ENCODE results near the gene SUN1. TPM values are rescaled to one million over a fixed set of nuclear protein-coding genes. Genes with fewer than 3 reads are reported as not detected.

SUN1 gene
- polyA plus RNA-seq, 3 donors = 44.2 to 154 (median 51.5) TPM

DNA sequence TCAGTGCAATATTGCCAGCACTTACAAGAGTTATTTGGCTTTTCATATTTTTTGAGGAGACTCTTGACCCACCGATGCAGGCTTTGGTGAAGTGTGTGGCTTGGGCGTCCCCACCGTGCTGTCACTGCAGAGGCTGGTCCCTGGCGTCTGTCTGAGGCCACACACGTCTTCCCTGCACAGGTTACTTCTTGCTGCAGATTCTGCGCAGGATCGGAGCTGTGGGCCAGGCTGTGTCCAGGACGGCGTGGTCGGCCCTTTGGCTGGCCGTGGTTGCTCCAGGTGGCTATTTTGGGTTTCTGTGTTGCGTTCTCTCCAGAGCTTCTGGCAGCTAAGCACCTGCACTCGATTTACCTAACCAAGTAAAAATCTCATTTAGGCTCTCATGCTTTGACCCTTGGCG lies 18.9 kb downstream of the SUN1 start:
- Mint-ChIP-seq H3K36me3 (peaks cover 77 to 86% of the 10 kb centered on the region in 2 donors), H3K4me3 (no peak overlapping the region), H3K27ac (no peak overlapping the region), H3K4me1 (no peaks in the 10 kb centered on the region), H3K9me3 (peaks cover 2 to 17% (median 13%) of the 10 kb centered on the region in 7 donors), H3K27me3 (ENCODE audit: low read depth in 3 of 3) (no peaks in the 10 kb centered on the region)
- Histone ChIP-seq H3K9ac (ENCODE audit: insufficient read depth, low read length, poor library complexity, severe bottlenecking) (no peak overlapping the region), H3K36me3 (replicated peaks in 1 of 2; ENCODE audit: control insufficient read depth in 1 of 2, insufficient read depth in 2 of 2, low read length in 2 of 2) (peaks cover 64 to 83% of the 10 kb centered on the region in 2 donors), H3K4me1 (ENCODE audit: control insufficient read depth in 1 of 2, insufficient read depth in 2 of 2, low read length in 2 of 2) (no peaks in the 10 kb centered on the region), H3K27ac (ENCODE audit: low read depth in 1 of 2, low read length in 2 of 2) (no peak overlapping the region), H3K79me2 (ENCODE audit: insufficient read depth, low read length) (no peaks in the 10 kb centered on the region), H3K4me2 (replicated peaks; ENCODE audit: extremely low read depth, low read length, poor library complexity, severe bottlenecking) (no peak overlapping the region), H4K20me1 (ENCODE audit: insufficient read depth, low read length) (no peaks in the 10 kb centered on the region), H3K27me3 (ENCODE audit: control insufficient read depth in 2 of 2, insufficient read depth in 2 of 2, low read length in 2 of 2) (no peaks in the 10 kb centered on the region), H3K4me3 (replicated peaks in 1 of 3; ENCODE audit: low read depth in 2 of 3, low read length in 3 of 3) (no peak overlapping the region), H3K9me3 (replicated peaks in 1 of 2; ENCODE audit: control insufficient read depth in 1 of 2, insufficient read depth in 1 of 2, low read length in 2 of 2) (peaks cover 3 to 20% of the 10 kb centered on the region in 2 donors), H2AFZ (ENCODE audit: insufficient read depth, low read depth, low read length, poor library complexity, severe bottlenecking) (no peak overlapping the region)
- intact Hi-C loops (cut with micrococcal nuclease) = no loop called here
- DNase-seq = no peak
- WGBS (ENCODE audit: insufficient coverage) = 92% methylated on average over 13 of the region's 14 CpGs
- TF ChIP-seq, protein P1, sequence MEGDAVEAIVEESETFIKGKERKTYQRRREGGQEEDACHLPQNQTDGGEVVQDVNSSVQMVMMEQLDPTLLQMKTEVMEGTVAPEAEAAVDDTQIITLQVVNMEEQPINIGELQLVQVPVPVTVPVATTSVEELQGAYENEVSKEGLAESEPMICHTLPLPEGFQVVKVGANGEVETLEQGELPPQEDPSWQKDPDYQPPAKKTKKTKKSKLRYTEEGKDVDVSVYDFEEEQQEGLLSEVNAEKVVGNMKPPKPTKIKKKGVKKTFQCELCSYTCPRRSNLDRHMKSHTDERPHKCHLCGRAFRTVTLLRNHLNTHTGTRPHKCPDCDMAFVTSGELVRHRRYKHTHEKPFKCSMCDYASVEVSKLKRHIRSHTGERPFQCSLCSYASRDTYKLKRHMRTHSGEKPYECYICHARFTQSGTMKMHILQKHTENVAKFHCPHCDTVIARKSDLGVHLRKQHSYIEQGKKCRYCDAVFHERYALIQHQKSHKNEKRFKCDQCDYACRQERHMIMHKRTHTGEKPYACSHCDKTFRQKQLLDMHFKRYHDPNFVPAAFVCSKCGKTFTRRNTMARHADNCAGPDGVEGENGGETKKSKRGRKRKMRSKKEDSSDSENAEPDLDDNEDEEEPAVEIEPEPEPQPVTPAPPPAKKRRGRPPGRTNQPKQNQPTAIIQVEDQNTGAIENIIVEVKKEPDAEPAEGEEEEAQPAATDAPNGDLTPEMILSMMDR (IDR thresholded peaks at IDR 0.05) = no peak

DNA sequence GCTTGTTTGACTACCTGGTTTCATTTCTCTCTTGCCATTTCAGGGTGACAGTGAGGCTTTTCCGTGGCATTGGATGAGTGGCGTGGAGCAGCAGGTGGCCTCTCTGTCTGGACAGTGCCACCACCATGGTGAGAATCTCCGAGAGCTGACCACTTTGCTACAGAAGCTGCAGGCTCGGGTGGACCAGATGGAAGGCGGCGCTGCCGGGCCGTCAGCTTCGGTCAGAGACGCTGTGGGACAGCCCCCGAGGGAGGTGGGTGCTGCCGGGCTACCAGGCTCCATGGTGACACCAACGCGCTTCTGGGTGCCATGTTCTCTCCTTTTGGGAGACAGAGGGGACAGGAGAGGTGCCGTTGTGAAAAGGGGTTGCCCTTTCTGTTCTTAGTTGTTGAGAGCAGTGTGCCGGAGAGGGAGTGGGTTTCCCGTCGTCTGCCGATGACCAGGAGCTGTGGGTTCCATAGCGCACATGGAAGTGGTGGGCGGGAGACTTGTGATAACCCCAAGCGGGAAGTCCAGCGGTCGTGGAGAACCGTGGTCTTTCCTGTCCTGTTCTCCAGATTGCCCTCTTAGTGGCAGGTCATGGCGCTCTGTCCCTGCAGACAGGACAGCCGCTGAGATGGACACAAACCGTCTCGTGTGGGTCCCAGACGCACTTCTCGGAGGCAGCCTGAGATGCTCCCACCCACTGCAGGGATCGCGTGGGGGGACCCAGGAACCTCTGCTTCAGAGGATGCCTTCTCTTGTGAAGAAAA lies 21.3 kb downstream of the SUN1 start:
- TF ChIP-seq, protein P1 (IDR thresholded peaks at IDR 0.05) = no peak
- no peak overlapping the region for H3K4me3 Mint-ChIP-seq
- no peak overlapping the region for H3K4me3 ChIP-seq (replicated peaks in 1 of 3; ENCODE audit: low read depth in 2 of 3, low read length in 3 of 3)
- H3K4me1 ChIP-seq (ENCODE audit: control insufficient read depth in 1 of 2, insufficient read depth in 2 of 2, low read length in 2 of 2) = no peaks in the 10 kb centered on the region
- H3K9me3 Mint-ChIP-seq = peaks cover 0 to 1% (median under 1%) of the 10 kb centered on the region in 7 donors
- no peaks in the 10 kb centered on the region for H3K9me3 ChIP-seq (replicated peaks in 1 of 2; ENCODE audit: control insufficient read depth in 1 of 2, insufficient read depth in 1 of 2, low read length in 2 of 2)
- H3K27ac Mint-ChIP-seq = peak overlapping the region in 1 of 7 donors; percentile 18
- H3K27ac ChIP-seq (ENCODE audit: low read depth in 1 of 2, low read length in 2 of 2) = no peak overlapping the region
- H2AFZ ChIP-seq (ENCODE audit: insufficient read depth, low read depth, low read length, poor library complexity, severe bottlenecking) = no peak overlapping the region
- peaks cover 89 to 95% of the 10 kb centered on the region in 2 donors for H3K36me3 Mint-ChIP-seq
- no peaks in the 10 kb centered on the region for H3K79me2 ChIP-seq (ENCODE audit: insufficient read depth, low read length)
- H3K36me3 ChIP-seq (replicated peaks in 1 of 2; ENCODE audit: control insufficient read depth in 1 of 2, insufficient read depth in 2 of 2, low read length in 2 of 2) = peaks cover 75 to 99% of the 10 kb centered on the region in 2 donors
- no peak overlapping the region for H3K9ac ChIP-seq (ENCODE audit: insufficient read depth, low read length, poor library complexity, severe bottlenecking)
- 89% methylated on average over 30 of the region's 33 CpGs for WGBS (ENCODE audit: insufficient coverage)
- no peaks in the 10 kb centered on the region for H4K20me1 ChIP-seq (ENCODE audit: insufficient read depth, low read length)
- intact Hi-C loops (cut with micrococcal nuclease) = no loop called here
- H3K27me3 Mint-ChIP-seq (ENCODE audit: low read depth in 3 of 3) = peaks cover 0 to 2% (median 0%) of the 10 kb centered on the region in 3 donors
- no peak for DNase-seq
- H3K4me1 Mint-ChIP-seq = no peaks in the 10 kb centered on the region
- no peaks in the 10 kb centered on the region for H3K27me3 ChIP-seq (ENCODE audit: control insufficient read depth in 2 of 2, insufficient read depth in 2 of 2, low read length in 2 of 2)
- no peak overlapping the region for H3K4me2 ChIP-seq (replicated peaks; ENCODE audit: extremely low read depth, low read length, poor library complexity, severe bottlenecking)
